ENCODE measurements around the gene RAB23.
A peak's percentile ranks its signal among the peaks of the same experiment; 100 is the strongest.

Gene RAB23

DNA sequence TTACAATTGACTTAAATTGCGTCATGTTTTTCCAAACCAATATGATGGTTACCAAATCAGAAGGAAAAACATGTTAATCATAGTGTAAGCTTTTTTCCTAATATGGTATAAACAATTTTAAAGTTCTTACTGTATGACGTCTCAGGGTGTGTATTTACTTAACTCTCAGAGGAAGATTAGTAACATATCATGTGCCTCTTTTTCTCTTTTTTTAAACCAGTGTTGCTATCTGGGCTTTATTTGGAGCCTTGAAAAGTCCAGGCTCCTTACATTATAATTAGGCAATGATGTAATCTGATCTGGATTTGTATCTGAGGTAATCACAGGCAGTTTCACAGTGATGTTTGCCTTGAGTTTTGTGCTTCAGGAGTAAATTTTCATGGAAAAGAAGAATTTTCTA, 20.4 kb upstream of the RAB23 start:
- DNase-seq (ENCODE audit: low read depth), result no peak

DNA sequence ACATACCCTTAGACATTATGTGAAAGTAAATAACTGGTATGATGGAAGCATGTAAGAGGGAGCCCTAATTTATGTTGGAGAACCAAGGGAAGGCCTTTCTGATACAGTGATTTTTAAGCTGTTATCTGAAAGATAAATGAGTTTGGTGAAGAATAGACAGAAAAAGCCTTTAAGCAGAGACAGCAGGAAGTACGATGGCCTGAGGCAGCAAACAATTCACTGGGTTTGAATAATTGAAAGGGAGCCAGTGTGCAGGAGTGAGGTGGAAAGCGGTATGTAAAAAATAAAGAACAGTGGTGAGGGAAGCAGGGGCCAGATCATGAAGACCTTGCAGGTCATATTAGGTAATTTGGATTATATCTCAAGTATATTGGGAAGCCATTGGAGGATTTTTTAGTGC, 4.1 kb upstream of the RAB23 start:
- DNase-seq (ENCODE audit: low read depth), result no peak

GRCh38 chr6:57224769-57225515, 2.8 kb upstream of the RAB23 start:
- DNase-seq (ENCODE audit: low read depth), result no peak

DNA sequence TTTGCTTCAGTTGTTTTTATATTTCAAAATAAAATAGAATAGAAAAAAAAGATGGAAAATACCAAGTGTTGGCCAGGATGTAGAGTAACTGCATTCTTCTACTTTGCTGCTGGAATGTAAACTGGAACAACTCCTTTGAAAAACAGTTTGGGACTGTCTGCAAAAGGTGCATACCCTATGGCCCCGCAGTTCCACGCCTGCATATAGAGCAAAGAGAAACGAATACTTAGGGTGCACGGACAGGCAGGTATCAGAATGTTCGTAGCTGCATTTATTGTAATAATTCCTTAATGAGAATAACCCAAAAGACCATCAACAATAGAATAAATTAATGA, 603 bp upstream of the RAB23 start:
- no peak for DNase-seq (ENCODE audit: low read depth)

DNA sequence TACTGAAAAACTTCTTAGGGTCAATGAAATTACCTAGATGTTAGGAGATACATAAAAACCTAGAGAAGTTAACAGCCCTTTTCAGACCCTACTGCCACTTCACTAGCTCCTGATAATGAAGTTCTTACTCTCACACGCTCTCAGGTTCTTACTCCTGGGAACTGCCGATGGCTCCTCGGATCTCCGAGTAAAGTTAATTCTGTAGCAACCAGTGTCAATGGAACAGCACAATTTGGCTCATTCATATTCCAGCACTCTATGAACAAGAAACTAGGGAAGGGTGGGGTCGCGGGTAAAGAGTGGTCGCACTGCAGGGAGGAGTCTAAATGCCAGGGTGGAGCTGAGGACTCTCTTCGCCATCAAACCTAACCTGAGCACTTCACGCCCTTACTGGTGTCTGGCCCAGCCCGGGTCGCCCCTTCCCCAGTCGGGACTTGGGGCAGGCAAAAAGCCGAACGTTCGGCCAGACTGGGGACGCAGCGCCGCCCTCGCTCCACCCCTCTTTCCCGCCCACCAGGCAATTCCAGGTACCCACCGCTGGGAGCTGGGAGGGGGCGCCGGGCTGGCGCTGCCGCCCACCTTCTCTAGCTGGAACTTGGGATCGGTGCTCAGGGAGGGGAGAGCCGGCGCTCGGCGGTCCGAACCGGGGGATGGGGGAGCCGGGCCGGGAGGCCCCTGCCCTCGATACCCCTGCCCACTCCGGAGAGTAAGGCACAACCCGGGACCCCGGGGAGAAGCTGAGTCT, 744 bp downstream of the RAB23 start:
- peak; percentile 17 for DNase-seq (ENCODE audit: low read depth)

GRCh38 chr6:57220083-57220703, 1.9 kb downstream of the RAB23 start:
- DNase-seq (ENCODE audit: low read depth), result no peak

GRCh38 chr6:57217270-57217669, 4.8 kb downstream of the RAB23 start:
- DNase-seq (ENCODE audit: low read depth), result no peak

DNA sequence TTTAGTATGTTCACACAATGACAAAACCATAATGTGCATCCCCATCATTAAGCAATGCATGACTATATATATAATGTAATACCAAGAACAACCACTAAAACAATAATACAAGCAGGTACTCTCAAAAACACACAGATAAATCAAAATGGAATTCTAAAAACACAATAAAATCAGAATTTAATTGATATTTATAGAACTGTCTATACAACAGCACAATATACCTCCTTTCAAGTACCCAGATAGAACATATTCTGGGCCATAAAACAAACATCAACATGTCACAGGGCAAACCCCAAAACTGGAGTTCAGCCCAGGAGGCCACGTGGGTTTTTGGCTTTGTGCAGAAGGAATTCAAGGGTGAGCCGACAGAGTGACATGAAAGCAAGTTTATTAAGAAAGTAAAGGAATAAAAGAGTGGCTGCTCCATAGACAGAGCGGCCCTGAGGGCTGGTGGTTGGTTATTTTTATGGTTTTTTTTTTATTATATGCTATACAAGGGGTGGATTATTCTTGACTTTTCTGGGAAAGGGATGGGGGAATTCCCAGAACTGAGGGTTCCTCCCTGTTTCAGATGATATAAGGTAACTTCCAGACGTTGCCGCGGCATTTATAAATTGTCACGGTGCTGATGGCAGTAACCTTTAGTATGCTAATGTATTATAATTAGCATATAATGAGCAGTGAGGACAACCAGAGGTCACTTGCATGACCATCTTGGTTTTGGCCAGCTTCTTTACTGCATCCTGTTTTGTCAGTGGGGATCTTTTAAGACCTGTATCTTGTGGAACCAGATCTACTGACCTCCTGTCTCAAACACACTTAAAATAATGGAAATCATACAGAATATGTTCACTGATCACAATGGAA, 5.6 kb downstream of the RAB23 start:
- DNase-seq (ENCODE audit: low read depth), result no peak

- no peak for DNase-seq (ENCODE audit: low read depth)
These were observed 6.8 kb downstream of the RAB23 start for GRCh38 chr6:57215260-57215659.

DNA sequence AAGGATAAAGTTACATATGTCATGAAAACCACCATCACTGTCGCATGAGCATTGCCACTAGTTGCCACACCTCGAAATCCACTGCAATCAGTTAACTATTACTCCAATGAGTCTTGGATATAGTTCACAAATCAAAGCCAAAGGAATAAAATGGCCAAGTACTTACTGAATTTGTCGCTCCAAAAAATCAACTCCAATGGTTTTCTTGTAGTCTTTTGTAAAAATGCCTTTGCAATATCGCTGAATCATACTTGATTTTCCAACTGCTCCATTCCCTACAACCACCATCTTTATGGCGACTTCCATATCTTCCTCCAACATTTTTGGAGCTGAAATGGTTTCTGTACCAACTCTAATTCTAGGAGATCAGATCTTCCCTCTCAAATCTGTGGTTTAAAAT, 12.0 kb downstream of the RAB23 start:
- DNase-seq (ENCODE audit: low read depth), result no peak

DNA sequence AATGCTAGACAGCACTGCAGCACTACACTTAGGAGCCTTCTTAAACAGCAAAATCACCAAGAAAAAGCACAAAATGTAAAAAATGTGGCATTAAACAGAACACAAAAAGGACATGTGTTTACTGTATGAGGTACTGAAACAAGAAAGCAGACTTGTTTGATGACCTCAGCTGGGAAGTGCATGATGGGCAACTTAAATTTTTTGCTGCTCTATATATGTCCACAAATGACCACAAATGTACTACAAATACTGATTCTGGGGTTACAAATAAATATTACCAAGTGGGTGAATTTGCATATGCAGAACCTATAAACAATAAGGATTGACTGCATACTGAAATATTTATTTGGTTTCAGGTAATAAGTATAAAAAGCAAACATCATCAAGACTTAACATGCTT, 13.1 kb downstream of the RAB23 start:
- no peak for DNase-seq (ENCODE audit: low read depth)

DNA sequence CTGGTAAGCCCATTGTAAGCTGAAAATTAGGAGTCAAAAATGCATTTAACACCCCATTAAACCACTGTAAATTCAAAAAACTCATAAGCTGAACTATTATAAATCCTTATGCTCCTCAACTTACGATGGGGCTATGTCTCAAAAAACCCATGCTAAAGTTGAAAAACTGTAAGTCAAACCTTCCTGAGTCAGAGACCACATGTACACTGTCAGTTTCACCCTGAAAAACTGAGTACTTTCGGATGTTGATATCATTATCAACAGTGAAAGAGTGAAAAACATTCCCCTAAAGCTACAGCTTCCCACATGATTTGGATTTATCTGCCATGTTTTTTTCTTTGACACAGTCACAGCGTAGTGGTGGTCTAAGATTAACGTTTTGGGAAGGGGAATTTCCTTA, 14.2 kb downstream of the RAB23 start:
- no peak for DNase-seq (ENCODE audit: low read depth)

- DNase-seq (ENCODE audit: low read depth), result no peak
These were observed 15.0 kb downstream of the RAB23 start for GRCh38 chr6:57207141-57207540.

- no peak for DNase-seq (ENCODE audit: low read depth)
These were observed 16.4 kb downstream of the RAB23 start for GRCh38 chr6:57205550-57206328.

GRCh38 chr6:57201718-57202117, 20.4 kb downstream of the RAB23 start:
- no peak for DNase-seq (ENCODE audit: low read depth)

GRCh38 chr6:57198926-57199636, 23.0 kb downstream of the RAB23 start:
- no peak for DNase-seq (ENCODE audit: low read depth)

DNA sequence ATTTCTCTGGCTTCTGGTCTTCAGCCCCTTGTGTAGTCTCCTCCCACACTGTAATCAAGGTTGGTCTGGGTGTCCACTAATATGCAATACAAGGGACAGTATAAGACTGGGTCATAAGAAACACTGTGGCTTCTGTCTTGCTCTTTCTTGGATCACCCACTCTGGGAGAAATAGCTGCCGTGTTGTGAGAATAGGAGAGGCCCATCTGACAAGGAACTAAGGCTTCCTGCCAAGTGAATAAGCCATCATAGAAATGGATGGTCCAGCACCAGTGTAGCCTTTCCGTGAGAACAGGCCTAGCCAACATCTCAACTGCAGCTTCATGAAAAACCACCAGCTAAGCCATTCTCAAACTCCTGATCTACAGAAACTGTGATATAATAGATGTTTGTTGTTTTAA, 26.6 kb downstream of the RAB23 start:
- DNase-seq (ENCODE audit: low read depth), result no peak

DNA sequence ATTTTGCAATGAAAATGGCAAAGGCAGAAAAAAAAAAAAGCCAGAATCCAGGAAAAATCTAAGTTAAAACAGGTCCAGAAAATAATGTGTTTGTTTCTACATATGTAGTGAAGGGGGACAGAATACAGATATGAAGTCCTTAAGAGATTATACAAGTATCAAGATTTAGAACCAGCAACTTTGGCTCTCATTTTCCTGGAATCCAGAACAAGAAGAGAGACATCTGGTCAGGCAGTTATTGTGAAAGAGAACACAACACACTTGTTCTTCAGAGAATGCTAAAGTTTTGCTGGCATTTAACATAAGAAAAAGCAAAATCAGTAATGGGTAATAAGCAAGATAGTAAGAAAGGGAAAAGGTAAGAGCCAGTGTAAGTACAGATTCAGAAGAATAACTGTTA, 28.9 kb downstream of the RAB23 start:
- no peak for DNase-seq (ENCODE audit: low read depth)

GRCh38 chr6:57190140-57190539, 32.0 kb downstream of the RAB23 start:
- DNase-seq (ENCODE audit: low read depth), result no peak

DNA sequence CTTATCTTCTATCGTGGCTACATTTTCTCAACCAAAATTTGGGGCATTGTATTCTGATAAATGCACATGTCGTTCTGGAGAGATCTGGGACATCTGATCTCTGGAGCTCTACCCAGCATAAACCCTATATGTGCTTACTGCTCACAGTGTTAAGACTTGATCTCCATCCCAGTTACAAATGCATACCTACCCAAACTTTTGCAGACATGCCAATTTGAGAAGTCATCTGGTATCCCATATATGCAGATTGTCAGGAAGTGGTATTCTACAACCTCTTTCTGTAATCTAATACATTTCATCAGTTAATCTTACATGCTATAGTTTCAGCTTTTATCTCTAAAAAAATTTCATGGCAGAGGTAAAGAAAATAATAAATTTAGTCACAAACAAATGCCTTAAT, 38.8 kb downstream of the RAB23 start:
- DNase-seq (ENCODE audit: low read depth), result no peak

DNA sequence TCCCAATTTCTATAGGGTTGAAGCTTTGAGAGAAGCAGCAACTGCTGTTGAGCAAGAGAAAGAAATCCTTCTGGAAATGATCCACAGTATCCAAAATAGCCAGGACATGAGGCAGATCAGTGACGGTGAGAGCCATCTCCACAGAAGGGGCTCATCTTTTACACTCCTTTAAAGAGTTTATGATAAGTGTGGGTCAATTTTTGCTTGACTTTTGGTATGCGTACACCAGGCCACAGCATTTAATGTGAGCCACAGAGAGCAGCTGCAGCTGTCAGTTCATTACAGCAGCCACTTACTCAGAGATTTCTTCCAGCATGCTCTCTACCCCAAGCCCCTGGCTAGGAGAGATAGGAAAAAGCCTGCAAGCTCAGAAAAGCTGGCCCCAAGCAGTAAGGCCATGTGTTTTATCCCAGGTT, 40.1 kb downstream of the RAB23 start:
- no peak for DNase-seq (ENCODE audit: low read depth)
